Activated CD4-positive, alpha-beta T cell treated with anti-CD3 and anti-CD28 coated beads, Interleukin-2, amount 50 U/mL, for 24 hours (primary cell): ENCODE results near the gene MRPL10.
A peak's percentile ranks its signal among the peaks of the same experiment; 100 is the strongest.
"Not testable (repeated sequence)": the region's sequence is repeated elsewhere in the genome, so short reads cannot be mapped to it uniquely, and the experiment has no call there.

Source experiments
- DNase-seq, 2 donors: peaks; one replicate each; pipeline ENCODE4 v3.0.0-alpha.2; 2020; ENCODE audit warnings: low read depth in 1 of 2, low spot score in 1 of 2

Gene MRPL10

DNA sequence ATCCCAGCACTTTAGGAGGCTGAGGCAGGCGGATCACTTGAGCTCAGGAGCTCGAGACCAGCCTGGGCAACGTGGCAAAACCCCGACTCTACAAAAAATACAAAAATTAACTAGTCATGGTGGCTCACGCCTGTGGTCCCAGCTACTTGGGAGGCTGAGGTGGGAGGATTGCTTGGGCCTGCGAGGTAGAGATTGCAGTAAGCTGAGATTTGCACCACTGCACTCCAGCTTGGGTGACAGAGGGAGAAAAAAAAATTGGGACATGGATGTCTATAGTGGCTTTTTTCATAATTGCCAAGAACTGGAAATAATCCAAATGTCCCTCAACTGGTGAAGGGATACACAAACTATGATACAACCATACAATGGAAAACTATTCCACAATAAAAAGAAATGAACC lies 38.4 kb downstream of the MRPL10 start:
- no peak for DNase-seq

- DNase-seq: no peak
Measured at GRCh38 chr17:47792457-47792856, 38.9 kb downstream of the MRPL10 start.

DNA sequence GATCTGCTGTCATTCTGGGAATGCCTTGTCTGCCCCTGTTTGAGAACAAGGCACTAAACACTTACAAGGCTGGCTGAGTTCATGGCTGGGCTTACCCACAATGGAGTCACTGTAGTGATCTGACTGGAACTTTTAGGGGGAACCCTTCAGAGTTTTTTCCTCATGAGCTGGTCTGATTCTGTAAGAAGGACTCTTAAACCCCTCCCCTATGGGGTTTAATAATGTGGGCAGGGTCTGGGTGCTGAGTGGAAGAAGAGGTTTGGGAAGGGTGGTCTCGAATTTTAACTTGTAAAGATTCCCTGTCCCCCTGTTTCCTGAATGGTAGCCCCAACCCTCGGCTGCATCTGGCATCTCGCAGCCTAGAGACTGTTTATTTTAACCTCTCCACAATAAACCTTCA lies 40.3 kb downstream of the MRPL10 start:
- no peak for DNase-seq

DNA sequence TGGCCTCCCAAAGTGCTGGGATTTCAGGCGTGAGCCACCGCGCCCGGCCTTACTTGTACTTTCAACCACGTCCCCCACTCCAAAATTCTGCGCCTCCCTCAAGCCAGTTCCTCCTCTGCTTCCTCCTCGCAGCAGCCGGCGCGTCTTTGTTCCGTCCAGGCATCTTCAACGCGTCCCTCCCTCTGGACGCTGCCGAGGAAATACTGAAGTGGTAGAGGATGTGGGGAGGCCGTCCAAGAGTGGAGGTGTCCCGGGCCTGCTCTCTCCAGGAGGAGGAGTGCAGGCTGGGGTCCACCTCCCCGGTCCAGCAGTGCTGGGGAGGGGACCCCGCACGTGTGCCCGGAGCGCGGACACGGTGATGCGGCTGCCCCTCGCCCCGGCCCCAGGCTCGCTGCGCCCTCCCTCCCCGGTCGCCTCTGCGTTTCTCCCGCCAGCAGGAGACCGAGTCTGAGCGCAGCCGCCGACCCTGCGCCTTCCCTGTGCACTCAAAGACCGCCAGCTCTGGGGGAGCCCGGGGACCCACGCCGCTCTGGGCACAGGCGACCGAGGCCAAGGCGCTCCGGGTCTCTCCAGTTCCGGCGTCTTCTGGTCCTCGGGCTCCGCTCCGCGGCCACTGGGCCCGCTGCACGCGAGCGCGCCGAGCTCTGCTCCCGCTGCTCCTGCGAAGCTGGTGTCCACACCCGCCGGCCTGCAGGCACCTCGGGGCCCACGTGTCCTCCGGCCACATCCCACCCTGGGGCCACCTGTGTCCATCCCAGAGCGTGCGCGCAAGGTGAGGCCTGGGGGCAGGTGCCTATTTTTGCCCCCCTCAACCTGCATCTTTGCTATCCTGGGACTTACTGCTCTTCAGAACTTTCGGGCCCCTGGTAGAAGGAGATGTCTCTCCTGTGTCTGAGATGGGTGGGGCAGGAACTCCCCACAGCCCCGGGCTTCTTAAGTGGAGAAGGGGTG lies 41.5 kb downstream of the MRPL10 start:
- peak; percentile 21 to 25 for DNase-seq

DNA sequence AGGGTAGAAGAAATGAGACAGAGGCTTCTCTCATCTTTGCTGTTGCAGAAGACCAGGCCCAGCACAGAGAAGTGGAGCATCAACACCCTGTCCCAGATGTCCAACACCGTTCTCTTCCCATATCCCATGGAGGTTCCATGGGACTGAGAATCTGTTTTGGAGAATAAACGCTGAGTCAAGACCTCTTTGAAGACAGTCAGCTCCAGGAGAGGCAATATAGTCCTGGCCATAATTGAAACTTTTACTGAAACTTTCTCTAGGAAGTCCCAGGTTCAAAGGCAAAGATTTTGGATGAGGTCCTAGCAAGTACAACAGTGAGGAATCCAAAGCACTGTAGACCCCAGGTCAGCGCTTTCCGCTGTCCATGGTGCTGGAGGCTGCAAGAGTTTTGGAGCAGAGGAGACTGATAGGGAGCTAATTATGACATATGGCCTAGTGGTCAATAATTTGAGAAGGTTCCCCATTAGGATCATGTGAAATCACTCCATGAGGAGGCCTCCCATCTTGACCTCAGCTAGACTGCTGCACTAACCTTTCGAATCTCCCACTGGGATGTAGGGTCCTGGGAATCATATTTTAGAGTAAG lies 45.7 kb downstream of the MRPL10 start:
- DNase-seq: no peak

- no peak for DNase-seq
Measured at GRCh38 chr17:47781397-47781796, 49.9 kb downstream of the MRPL10 start.

DNA sequence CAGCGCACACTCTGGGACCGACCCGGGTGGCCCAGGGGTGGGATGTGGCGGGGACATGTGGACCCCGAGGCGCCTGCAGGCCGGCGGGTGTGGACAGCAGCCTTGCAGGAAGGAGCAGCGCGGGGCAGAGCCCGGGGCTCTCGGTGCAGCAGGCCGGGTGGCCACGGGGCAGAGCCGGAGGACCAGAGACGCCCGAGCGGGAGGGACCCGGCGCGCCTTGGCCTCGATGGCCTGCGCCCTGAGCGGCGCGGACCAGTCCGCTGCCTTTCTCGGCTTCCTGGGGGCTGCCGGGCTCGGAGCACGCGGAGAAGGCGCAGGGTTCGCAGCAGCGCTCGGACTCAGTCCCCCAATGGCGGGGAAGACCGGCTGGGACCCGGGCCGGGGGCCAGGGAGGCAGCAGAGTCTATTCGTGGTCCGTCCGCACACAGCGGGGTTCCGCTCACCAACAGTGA lies 53.1 kb downstream of the MRPL10 start:
- DNase-seq: no peak

DNA sequence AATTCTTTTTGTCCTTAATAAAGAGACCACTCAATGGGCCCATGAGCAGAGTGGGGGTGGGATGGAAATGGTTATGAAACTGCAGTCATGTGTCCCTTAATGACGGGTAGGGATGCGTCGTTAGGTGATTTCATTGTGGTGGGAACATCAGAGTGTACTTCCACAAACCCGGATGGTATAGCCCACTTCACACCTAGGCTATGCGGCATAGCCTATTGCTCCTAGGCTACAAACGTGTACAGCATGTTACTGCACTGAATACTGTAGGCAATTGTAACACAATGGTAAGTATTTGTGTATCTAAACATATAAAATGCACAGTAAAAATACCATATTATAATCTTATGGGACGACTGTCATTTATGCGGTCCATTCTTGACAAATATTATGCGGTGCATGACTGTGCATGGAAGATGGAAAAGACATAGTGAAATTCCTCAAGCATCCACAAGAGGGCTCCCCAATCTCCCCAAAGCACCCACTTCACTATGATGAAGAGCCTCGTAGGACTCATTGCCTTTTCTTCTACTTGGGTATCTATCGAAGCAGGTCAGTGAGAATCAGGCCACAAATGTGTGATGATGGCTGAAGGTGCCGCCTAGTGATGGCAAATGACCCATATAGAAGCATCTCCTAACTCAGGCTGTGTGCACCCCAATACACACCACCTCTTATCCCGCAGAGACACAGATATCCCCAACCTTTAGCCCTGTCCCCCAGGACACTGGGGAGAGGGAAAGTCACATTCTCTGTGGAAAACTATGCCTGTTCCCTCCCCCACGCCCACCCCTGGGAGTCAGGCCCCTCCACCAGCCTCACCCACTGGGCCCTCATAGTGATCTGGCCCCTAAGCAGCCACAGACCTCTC lies 54.8 kb downstream of the MRPL10 start:
- DNase-seq: peak in 1 of 2 donors; percentile 33

- DNase-seq: no peak
Measured at GRCh38 chr17:47774987-47775580, 56.3 kb downstream of the MRPL10 start.

DNA sequence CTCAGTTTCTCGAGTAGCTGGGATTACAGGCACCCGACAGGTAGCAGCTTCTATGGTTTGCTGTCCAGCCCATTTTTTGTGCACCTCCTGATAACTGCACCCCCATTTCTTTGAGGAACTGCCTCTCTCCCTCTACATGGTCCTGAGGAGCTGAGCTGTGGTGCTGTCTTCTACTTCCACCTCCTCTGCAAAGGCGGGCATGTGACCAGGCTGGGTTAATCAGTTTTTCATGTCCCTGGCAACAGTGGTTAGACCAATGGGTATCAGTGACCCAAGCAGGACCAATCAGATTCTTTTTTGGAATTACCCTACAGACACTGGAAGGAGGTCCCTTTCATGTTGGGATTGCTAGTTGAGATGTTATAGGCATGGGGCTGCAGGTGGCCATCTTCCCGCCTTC lies 57.0 kb downstream of the MRPL10 start:
- no peak for DNase-seq

DNA sequence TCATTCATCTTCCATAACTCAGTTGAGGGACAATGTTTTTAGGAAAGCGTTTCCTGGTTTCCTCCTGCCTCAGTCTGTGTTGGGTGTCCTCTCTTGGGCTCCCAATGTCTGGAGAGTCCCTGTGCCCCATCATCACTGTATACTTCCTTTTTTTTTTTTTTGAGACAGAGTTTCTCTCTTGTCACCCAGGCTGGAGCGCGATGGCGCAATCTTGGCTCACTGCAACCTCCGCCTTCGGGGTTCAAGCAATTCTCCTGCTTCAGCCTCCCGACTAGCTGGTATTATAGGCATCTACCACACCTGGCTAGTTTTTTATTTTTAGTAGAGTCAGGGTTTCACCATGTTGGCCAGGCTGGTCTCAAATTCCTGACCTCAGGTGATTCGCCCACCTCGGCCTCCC lies 57.7 kb downstream of the MRPL10 start:
- not testable (repeated sequence) for DNase-seq
